ENCODE data around the gene UBE2G2.

DNA sequence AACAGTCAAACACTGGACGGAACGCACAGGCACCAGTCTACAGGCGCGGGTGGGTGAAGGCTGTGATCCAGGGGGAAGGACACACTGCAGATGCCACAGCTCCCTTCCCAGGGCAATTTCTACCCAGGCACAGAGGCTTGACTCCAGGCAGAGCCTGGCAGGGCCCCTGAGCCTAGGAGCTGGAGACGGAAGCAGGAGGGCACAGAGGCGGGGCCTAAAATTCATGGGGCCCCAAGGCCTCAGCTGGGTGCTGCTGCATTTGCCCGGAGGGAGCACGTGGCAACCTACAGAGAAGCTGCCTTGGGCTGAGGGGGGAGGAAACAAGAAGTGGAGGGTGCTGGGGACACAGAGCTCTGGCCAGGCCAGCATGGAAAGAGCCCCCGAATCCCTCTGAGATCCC, 41.2 kb downstream of the UBE2G2 start:
- TF ChIP-seq, protein P1, sequence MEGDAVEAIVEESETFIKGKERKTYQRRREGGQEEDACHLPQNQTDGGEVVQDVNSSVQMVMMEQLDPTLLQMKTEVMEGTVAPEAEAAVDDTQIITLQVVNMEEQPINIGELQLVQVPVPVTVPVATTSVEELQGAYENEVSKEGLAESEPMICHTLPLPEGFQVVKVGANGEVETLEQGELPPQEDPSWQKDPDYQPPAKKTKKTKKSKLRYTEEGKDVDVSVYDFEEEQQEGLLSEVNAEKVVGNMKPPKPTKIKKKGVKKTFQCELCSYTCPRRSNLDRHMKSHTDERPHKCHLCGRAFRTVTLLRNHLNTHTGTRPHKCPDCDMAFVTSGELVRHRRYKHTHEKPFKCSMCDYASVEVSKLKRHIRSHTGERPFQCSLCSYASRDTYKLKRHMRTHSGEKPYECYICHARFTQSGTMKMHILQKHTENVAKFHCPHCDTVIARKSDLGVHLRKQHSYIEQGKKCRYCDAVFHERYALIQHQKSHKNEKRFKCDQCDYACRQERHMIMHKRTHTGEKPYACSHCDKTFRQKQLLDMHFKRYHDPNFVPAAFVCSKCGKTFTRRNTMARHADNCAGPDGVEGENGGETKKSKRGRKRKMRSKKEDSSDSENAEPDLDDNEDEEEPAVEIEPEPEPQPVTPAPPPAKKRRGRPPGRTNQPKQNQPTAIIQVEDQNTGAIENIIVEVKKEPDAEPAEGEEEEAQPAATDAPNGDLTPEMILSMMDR (IDR thresholded peaks at IDR 0.05) = no peak
- TF ChIP-seq POLR2A (IDR thresholded peaks at IDR 0.05) = no peak

All from breast epithelium (tissue), 3 donors.